Loucy (cell line): Measurements from ENCODE around the gene ARVCF.
A peak's percentile ranks its signal among the peaks of the same experiment; 100 is the strongest.

Experiments used
- H2AFZ ChIP-seq: fragments of 200-600 bp; sonication (generic); 2 replicates; pipeline ENCODE4 v1.6.0; 2016; ENCODE audit warnings: antibody characterized with exemption, mild to moderate bottlenecking, low read length, moderate library complexity
- H3F3A ChIP-seq: fragments of 200-600 bp; 2 replicates; pipeline ENCODE4 v1.6.0; 2016; ENCODE audit warnings: antibody characterized with exemption, low read depth, mild to moderate bottlenecking
- H3K27me3 ChIP-seq: fragments of 200-600 bp; sonication (generic); 2 replicates; pipeline ENCODE4 v1.6.1; 2014; ENCODE audit warnings: low read length, mild to moderate bottlenecking; ENCODE audit not compliant: insufficient read depth, poor library complexity, severe bottlenecking
- H3K36me3 ChIP-seq: fragments of 200-600 bp; sonication (generic); 2 replicates; pipeline ENCODE4 v1.6.1; 2016; ENCODE audit warnings: low read length; ENCODE audit not compliant: insufficient read depth
- H3K4me1 ChIP-seq: fragments of 200-600 bp; sonication (generic); 2 replicates; pipeline ENCODE4 v1.5.1; 2014; ENCODE audit warnings: low read length, mild to moderate bottlenecking; ENCODE audit not compliant: insufficient read depth, poor library complexity, severe bottlenecking
- H3K4me2 ChIP-seq: fragments of 200-600 bp; sonication (generic); 2 replicates; pipeline ENCODE4 v1.6.0; 2014; ENCODE audit warnings: antibody characterized with exemption, low read length, low read depth, mild to moderate bottlenecking; ENCODE audit not compliant: poor library complexity, severe bottlenecking
- H3K4me3 ChIP-seq: fragments of 200-600 bp; sonication (generic); 2 replicates; pipeline ENCODE4 v1.5.1; 2014; ENCODE audit warnings: low read length, mild to moderate bottlenecking, mixed read lengths; ENCODE audit not compliant: poor library complexity, severe bottlenecking
- H3K79me2 ChIP-seq: fragments of 200-600 bp; sonication (generic); 2 replicates; pipeline ENCODE4 v1.6.1; 2014; ENCODE audit warnings: low read length; ENCODE audit not compliant: insufficient read depth
- H3K9ac ChIP-seq: fragments of 200-600 bp; sonication (generic); 2 replicates; pipeline ENCODE4 v1.6.0; 2014; ENCODE audit warnings: mild to moderate bottlenecking, low read depth, low read length, moderate library complexity; ENCODE audit not compliant: poor library complexity, severe bottlenecking
- H3K9me2 ChIP-seq: fragments of 200-600 bp; sonication (generic); replicated peaks from 2 replicates; pipeline ENCODE4 v1.6.1; 2016; ENCODE audit warnings: low read depth, low read length, mixed read lengths
- H3K9me3 ChIP-seq: fragments of 200-600 bp; sonication (generic); 2 replicates; pipeline ENCODE4 v1.6.1; 2014; ENCODE audit warnings: mild to moderate bottlenecking, antibody characterized with exemption, low read length, low read depth; ENCODE audit not compliant: insufficient read depth
- H4K20me1 ChIP-seq: fragments of 200-600 bp; sonication (generic); 2 replicates; pipeline ENCODE4 v1.6.0; 2014; ENCODE audit warnings: antibody characterized with exemption, low read length, mild to moderate bottlenecking; ENCODE audit not compliant: insufficient read depth, poor library complexity, severe bottlenecking
- EZH2phosphoT487 ChIP-seq: fragments of 200-600 bp; IDR thresholded peaks from 2 replicates; pipeline ENCODE4 v1.6.1; 2018; ENCODE audit warnings: antibody characterized with exemption, mild to moderate bottlenecking, moderate library complexity, borderline replicate concordance
- TF ChIP-seq, protein P1 (sequence below): fragments of 200-600 bp; sonication (generic); conservative IDR thresholded peaks from 2 replicates; pipeline ENCODE4 v1.5.1; 2014; ENCODE audit warnings: mild to moderate bottlenecking, antibody characterized with exemption, low read length

ARVCF gene

DNA sequence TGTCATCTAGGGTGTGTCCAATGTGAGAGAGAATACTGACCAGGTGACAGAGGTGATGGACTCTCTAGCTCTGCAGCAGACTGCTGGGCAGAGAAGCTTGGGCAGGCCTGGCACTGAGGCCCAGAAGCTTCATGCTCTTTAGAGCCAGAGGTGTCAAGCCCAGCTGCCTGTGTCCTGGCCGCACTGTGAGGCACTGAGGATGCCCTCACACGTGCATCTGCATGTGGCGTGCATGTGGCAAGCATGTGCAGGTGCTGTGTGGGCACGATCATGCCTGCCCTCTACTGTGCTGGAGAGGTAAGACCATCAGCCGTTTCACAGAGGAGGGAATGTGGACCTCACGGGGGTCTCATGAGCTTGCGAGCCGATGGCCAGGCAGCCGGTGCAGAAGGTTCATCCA is 59.2 kb downstream of the ARVCF start:
- no peak overlapping the region for H2AFZ ChIP-seq
- H3K4me1 ChIP-seq, result peaks cover 9% of the 10 kb centered on the region
- H3K36me3 ChIP-seq, result peaks cover under 1% of the 10 kb centered on the region; the same call in 1 of the 2 replicates
- no peaks in the 10 kb centered on the region for H3K9me3 ChIP-seq
- H3K79me2 ChIP-seq, result 0 out of 2 replicates have a peak, but pooled peaks cover 3% of the 10 kb centered on the region
- H3K9me2 ChIP-seq, result no peaks in the 10 kb centered on the region
- no peaks in the 10 kb centered on the region for H3K27me3 ChIP-seq
- H3K4me2 ChIP-seq, result no peak overlapping the region
- no peak overlapping the region for H3K9ac ChIP-seq
- TF ChIP-seq, protein P1, sequence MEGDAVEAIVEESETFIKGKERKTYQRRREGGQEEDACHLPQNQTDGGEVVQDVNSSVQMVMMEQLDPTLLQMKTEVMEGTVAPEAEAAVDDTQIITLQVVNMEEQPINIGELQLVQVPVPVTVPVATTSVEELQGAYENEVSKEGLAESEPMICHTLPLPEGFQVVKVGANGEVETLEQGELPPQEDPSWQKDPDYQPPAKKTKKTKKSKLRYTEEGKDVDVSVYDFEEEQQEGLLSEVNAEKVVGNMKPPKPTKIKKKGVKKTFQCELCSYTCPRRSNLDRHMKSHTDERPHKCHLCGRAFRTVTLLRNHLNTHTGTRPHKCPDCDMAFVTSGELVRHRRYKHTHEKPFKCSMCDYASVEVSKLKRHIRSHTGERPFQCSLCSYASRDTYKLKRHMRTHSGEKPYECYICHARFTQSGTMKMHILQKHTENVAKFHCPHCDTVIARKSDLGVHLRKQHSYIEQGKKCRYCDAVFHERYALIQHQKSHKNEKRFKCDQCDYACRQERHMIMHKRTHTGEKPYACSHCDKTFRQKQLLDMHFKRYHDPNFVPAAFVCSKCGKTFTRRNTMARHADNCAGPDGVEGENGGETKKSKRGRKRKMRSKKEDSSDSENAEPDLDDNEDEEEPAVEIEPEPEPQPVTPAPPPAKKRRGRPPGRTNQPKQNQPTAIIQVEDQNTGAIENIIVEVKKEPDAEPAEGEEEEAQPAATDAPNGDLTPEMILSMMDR, result peak; percentile 16; the same call in 1 of the 2 replicates
- TF ChIP-seq EZH2phosphoT487, result no peak
- H3F3A ChIP-seq, result no peaks in the 10 kb centered on the region
- H4K20me1 ChIP-seq, result peaks cover 12% of the 10 kb centered on the region
- H3K4me3 ChIP-seq, result no peak overlapping the region

DNA sequence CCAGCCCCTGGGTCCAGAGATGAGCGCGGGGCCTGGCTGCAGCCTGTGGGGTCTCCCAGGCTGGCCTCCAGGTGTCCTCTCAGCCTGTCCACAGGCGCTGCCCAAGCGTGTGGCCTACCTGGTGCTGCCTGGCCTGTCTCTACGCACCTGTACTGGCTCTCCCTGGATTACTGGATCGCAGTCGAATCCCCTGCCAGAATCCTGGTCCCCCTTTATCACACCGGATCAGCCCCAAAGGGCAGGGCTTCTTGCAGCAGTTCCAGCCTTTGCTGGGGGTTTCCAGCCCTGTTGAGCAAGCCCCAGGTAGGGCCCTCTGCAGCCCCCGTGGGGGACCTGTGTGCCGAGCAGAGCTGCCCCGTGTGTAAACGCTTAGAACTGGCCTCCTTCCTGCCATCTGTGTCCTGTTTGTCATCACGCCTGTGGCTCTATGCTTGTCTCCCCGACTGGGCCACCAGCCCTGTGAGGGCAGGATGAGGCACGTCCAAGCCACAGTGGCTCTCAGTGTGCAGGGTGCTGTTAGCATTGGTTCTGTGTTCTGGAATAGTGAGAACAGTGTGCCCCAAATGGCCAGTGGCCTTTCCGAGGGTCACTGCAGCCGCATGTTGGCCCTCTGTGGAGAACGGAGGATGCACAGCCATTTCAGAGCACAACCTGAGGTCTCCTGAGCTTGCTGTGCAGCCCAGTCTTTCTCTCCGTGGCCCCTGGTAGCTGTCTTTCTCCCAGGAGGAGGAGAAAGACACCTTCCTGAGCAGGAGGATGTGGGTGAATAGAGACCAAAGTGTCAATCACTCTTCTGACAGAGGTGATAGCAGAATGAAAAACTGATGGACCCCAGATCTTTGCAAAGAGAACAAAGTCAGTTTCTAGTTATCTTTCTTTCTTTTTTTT is 61.1 kb downstream of the ARVCF start:
- Histone ChIP-seq H3K9ac (peak overlapping the region; percentile 49), H3K79me2 (peaks cover 15% of the 10 kb centered on the region), H3K36me3 (no peaks in the 10 kb centered on the region), H3K27me3 (no peaks in the 10 kb centered on the region), H3K4me1 (peaks cover 9% of the 10 kb centered on the region), H3K4me2 (no peak overlapping the region), H3K4me3 (no peak overlapping the region), H3F3A (no peaks in the 10 kb centered on the region), H3K9me2 (no peaks in the 10 kb centered on the region), H3K9me3 (no peaks in the 10 kb centered on the region), H4K20me1 (peaks cover 14% of the 10 kb centered on the region), H2AFZ (no peak overlapping the region)
- TF ChIP-seq EZH2phosphoT487, result no peak
- TF ChIP-seq, protein P1, result no peak

DNA sequence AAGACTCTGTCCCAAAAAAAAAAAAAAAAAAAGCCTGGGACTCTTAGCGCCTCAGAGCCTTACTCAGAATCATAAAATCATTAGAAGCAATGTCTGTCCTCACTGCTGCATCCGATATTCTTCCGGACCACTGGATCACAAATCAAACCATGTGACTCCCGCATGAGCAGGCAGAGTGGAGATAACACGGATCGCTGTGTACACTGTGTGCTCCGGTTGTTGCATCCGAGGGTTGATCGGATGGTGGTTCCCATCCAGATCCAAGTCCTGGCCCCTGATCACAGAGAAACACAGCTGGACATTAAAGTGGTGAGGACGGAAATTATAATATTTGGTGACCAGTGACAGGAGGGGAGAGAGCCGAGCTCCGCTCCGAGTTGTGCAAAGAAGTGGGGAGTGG is 65.3 kb downstream of the ARVCF start:
- no peaks in the 10 kb centered on the region for H3K36me3 ChIP-seq
- TF ChIP-seq, protein P1, result no peak
- TF ChIP-seq EZH2phosphoT487, result no peak
- no peak overlapping the region for H3K4me2 ChIP-seq
- H3K9me3 ChIP-seq, result no peaks in the 10 kb centered on the region
- H3K4me3 ChIP-seq, result no peak overlapping the region
- H2AFZ ChIP-seq, result no peak overlapping the region
- no peak overlapping the region for H3K9ac ChIP-seq
- peaks cover 48% of the 10 kb centered on the region for H3K79me2 ChIP-seq
- H3K4me1 ChIP-seq, result peaks cover 15% of the 10 kb centered on the region
- peaks cover 46% of the 10 kb centered on the region for H4K20me1 ChIP-seq
- no peaks in the 10 kb centered on the region for H3K27me3 ChIP-seq
- H3K9me2 ChIP-seq, result no peaks in the 10 kb centered on the region
- H3F3A ChIP-seq, result no peaks in the 10 kb centered on the region
